Calu3 (cell line): Measurements from ENCODE around the gene VMP1. TPM values are rescaled to one million over a fixed set of nuclear protein-coding genes. Genes with fewer than 3 reads are reported as not detected.
A peak's percentile ranks its signal among the peaks of the same experiment; 100 is the strongest.
"Not testable (repeated sequence)": the region's sequence is repeated elsewhere in the genome, so short reads cannot be mapped to it uniquely, and the experiment has no call there.

Source experiments
- BruUV-seq: library from RNA; stranded (reverse); fragments of 400-500 nt; replicated peaks from 2 replicates; lab custom pipeline; 2021; lab: Mats Ljungman, UMichigan
- CTCF ChIA-PET: fragments of 300-600 bp; sonication (Branson Sonifier 250); formaldehyde crosslinking; loops from one replicate; lab custom pipeline; 2022; ENCODE audit warnings: antibody characterized with exemption; lab: Charles Lee
- DNase-seq: peaks from one replicate; pipeline ENCODE4 v3.0.0; 2022
- H3K27ac Mint-ChIP-seq: one replicate; pipeline ENCODE4 v1.8.0; 2022; ENCODE audit warnings: mixed read lengths; ENCODE audit not compliant: unreplicated experiment
- H3K27me3 Mint-ChIP-seq: one replicate; pipeline ENCODE4 v1.8.0; 2022; ENCODE audit warnings: mixed read lengths; ENCODE audit not compliant: unreplicated experiment
- H3K36me3 Mint-ChIP-seq: one replicate; pipeline ENCODE4 v1.8.0; 2022; ENCODE audit warnings: mild to moderate bottlenecking, moderate library complexity, mixed read lengths; ENCODE audit not compliant: insufficient read depth, unreplicated experiment
- H3K4me1 Mint-ChIP-seq: one replicate; pipeline ENCODE4 v1.8.0; 2022; ENCODE audit warnings: mild to moderate bottlenecking, low read depth, mixed read lengths; ENCODE audit not compliant: unreplicated experiment
- H3K4me3 Mint-ChIP-seq: one replicate; pipeline ENCODE4 v1.8.0; 2022; ENCODE audit warnings: mild to moderate bottlenecking, low read depth, moderate library complexity, mixed read lengths; ENCODE audit not compliant: unreplicated experiment
- H3K9me3 Mint-ChIP-seq: one replicate; pipeline ENCODE4 v1.8.0; 2022; ENCODE audit warnings: low read depth, mixed read lengths; ENCODE audit not compliant: unreplicated experiment
- intact Hi-C: fragments of 100-400 bp; cut with micrococcal nuclease; formaldehyde crosslinking; loops from one replicate; pipeline ENCODE4 v1.10.0; 2022; ENCODE audit not compliant: unreplicated experiment
- total RNA-seq: library from RNA; stranded (reverse); gene quantifications from 2 replicates; pipeline ENCODE4 v1.2.3, GENCODE V29; 2022
- TF ChIP-seq, protein P1 (sequence below): fragments of 200-600 bp; IDR thresholded peaks from one replicate; pipeline ENCODE4 v1.8.0; 2022; ENCODE audit warnings: antibody characterized with exemption; ENCODE audit not compliant: unreplicated experiment

Gene VMP1
- total RNA-seq, 1 experiment from 2014 or later: 315 TPM

DNA sequence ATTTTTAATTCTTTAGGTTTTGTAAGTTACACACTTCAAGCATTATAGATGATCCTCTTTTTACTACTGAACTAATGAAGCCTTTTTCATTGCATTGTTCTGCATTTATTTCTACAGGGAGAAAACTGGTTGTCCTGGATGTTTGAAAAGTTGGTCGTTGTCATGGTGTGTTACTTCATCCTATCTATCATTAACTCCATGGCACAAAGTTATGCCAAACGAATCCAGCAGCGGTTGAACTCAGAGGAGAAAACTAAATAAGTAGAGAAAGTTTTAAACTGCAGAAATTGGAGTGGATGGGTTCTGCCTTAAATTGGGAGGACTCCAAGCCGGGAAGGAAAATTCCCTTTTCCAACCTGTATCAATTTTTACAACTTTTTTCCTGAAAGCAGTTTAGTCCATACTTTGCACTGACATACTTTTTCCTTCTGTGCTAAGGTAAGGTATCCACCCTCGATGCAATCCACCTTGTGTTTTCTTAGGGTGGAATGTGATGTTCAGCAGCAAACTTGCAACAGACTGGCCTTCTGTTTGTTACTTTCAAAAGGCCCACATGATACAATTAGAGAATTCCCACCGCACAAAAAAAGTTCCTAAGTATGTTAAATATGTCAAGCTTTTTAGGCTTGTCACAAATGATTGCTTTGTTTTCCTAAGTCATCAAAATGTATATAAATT lies 132.3 kb downstream of the VMP1 start:
- Mint-ChIP-seq H3K27ac (peak overlapping the region; percentile 100), H3K4me3 (peak overlapping the region; percentile 69), H3K27me3 (no peaks in the 10 kb centered on the region), H3K9me3 (no peaks in the 10 kb centered on the region), H3K4me1 (peaks cover 8% of the 10 kb centered on the region), H3K36me3 (peaks cover 86% of the 10 kb centered on the region)
- DNase-seq: no peak
- TF ChIP-seq, protein P1, sequence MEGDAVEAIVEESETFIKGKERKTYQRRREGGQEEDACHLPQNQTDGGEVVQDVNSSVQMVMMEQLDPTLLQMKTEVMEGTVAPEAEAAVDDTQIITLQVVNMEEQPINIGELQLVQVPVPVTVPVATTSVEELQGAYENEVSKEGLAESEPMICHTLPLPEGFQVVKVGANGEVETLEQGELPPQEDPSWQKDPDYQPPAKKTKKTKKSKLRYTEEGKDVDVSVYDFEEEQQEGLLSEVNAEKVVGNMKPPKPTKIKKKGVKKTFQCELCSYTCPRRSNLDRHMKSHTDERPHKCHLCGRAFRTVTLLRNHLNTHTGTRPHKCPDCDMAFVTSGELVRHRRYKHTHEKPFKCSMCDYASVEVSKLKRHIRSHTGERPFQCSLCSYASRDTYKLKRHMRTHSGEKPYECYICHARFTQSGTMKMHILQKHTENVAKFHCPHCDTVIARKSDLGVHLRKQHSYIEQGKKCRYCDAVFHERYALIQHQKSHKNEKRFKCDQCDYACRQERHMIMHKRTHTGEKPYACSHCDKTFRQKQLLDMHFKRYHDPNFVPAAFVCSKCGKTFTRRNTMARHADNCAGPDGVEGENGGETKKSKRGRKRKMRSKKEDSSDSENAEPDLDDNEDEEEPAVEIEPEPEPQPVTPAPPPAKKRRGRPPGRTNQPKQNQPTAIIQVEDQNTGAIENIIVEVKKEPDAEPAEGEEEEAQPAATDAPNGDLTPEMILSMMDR: no peak
- CTCF ChIA-PET: interaction anchor here (2.1 kb wide), 1 partner anchor 86 kb away, joined by 6 read pairs; no protein-coding TSS in a partner anchor
- no TSS peak for BruUV-seq
- intact Hi-C loops: no loop called here

DNA sequence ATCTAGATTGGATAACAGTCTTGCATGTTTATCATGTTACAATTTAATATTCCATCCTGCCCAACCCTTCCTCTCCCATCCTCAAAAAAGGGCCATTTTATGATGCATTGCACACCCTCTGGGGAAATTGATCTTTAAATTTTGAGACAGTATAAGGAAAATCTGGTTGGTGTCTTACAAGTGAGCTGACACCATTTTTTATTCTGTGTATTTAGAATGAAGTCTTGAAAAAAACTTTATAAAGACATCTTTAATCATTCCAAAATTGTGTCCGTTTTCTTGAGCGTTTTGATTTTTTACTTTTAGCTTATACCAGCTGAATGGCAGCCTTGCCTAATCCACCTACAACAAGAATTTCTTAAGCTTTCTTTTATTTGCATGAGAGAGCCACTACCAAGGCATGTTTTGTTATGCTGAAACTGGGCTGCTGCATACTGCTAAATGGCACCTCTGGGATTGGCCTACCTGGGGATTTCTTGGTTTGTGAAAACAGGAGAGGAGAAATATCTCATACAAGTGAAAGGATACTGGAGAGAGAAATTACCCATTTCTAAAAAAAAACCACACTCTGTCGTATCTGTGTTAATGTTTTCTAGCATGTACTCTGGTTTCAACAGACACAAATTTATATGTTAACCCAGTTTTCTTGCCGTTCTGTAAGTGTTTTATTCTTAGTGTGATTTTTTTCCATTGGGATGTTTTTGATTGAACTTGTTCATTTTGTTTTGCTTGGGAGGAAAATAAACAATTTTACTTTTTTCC lies 133.1 kb downstream of the VMP1 start:
- no peak for DNase-seq
- H3K9me3 Mint-ChIP-seq: no peaks in the 10 kb centered on the region
- H3K27me3 Mint-ChIP-seq: no peaks in the 10 kb centered on the region
- peak overlapping the region; percentile 69 for H3K4me3 Mint-ChIP-seq
- TF ChIP-seq, protein P1: no peak
- H3K27ac Mint-ChIP-seq: peak overlapping the region; percentile 100
- CTCF ChIA-PET: interaction anchor here (2.1 kb wide), 1 partner anchor 86 kb away, joined by 6 read pairs; no protein-coding TSS in a partner anchor
- intact Hi-C loops: no loop called here
- peaks cover 93% of the 10 kb centered on the region for H3K36me3 Mint-ChIP-seq
- peaks cover 8% of the 10 kb centered on the region for H3K4me1 Mint-ChIP-seq
- no TSS peak for BruUV-seq

DNA sequence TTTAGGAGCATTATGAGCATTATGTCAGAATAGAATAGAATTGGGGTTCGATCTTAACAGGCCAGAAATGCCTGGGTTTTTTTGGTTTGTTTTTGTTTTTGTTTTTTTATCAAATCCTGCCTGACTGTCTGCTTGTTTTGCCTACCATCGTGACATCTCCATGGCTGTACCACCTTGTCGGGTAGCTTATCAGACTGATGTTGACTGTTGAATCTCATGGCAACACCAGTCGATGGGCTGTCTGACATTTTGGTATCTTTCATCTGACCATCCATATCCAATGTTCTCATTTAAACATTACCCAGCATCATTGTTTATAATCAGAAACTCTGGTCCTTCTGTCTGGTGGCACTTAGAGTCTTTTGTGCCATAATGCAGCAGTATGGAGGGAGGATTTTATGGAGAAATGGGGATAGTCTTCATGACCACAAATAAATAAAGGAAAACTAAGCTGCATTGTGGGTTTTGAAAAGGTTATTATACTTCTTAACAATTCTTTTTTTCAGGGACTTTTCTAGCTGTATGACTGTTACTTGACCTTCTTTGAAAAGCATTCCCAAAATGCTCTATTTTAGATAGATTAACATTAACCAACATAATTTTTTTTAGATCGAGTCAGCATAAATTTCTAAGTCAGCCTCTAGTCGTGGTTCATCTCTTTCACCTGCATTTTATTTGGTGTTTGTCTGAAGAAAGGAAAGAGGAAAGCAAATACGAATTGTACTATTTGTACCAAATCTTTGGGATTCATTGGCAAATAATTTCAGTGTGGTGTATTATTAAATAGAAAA lies 133.8 kb downstream of the VMP1 start:
- Mint-ChIP-seq H3K27ac (peak overlapping the region; percentile 100), H3K4me3 (peak overlapping the region; percentile 69), H3K36me3 (peaks cover 100% of the 10 kb centered on the region)
- H3K27me3 Mint-ChIP-seq, BruUV-seq, H3K4me1 Mint-ChIP-seq, CTCF ChIA-PET, DNase-seq, H3K9me3 Mint-ChIP-seq, intact Hi-C loops: not testable (repeated sequence)

DNA sequence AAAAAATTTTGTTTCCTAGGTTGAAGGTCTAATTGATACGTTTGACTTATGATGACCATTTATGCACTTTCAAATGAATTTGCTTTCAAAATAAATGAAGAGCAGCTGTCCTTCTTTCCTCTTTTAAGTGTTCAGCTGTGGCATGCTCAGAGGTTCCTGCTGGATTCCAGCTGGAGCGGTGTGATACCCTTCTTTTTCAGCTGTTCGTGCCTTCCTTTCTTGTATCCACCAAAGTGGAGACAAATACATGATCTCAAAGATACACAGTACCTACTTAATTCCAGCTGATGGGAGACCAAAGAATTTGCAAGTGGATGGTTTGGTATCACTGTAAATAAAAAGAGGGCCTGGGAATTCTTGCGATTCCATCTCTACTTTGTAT lies 134.4 kb downstream of the VMP1 start:
- DNase-seq, H3K9me3 Mint-ChIP-seq, intact Hi-C loops, H3K27me3 Mint-ChIP-seq, H3K4me1 Mint-ChIP-seq: not testable (repeated sequence)
- H3K36me3 Mint-ChIP-seq: peaks cover 100% of the 10 kb centered on the region
- TSS peak; percentile 41 for BruUV-seq
- CTCF ChIA-PET: interaction anchor here (0.8 kb wide), 1 partner anchor 15 kb away, joined by 6 read pairs; no protein-coding TSS in a partner anchor
- H3K4me3 Mint-ChIP-seq: peak overlapping the region; percentile 69
- peak overlapping the region; percentile 100 for H3K27ac Mint-ChIP-seq
